GM21529 (cell line): Measurements from ENCODE around the gene FHL1.

Experiments used
- ATAC-seq: cut with Tn5 transposase; IDR thresholded peaks from one replicate; pipeline ENCODE4 v1.9.1; 2021; ENCODE audit not compliant: unreplicated experiment

The FHL1 gene

GRCh38 chrX:136183917-136184316 is 36.6 kb downstream of the FHL1 start:
- ATAC-seq = no peak

- ATAC-seq = no peak
Measured at GRCh38 chrX:136185401-136186022, 38.2 kb downstream of the FHL1 start.

DNA sequence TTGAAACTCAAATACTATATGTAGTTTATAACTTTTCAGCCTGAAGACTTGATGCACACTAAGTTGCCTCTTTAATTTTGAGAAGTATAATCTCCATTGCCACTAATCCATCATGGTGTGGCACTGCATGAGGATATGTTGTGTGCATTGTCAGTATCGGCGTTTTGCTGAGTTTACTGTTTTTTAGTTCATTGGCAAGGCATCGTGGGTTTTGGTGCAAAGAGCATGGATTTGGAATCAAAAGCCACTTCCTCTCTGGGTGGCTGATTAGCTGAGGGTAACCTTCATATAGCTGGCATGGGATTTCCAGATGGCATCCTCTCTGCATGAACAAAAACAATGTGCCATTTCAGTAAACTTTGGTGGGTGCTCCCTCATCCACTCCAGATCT is 38.7 kb downstream of the FHL1 start:
- ATAC-seq = no peak

DNA sequence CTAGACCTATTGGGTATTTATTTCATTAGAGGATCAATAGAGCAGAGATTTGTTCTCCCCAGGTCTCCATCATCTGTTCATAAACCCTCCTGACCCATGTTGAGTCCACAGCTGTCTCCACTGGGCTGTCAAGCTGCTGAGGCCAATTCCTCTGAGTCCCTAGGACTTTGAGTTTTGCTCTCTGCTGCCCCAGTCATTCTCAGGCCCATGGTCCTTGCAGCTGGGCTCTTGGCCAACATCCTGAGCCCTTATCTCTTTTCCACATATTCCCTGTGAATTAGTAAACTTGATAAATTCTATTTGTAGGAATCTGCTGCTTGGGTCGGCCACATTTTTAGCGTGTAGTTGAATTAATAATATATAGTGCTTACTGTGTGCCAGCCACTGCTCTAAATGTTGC is 41.9 kb downstream of the FHL1 start:
- no peak for ATAC-seq

DNA sequence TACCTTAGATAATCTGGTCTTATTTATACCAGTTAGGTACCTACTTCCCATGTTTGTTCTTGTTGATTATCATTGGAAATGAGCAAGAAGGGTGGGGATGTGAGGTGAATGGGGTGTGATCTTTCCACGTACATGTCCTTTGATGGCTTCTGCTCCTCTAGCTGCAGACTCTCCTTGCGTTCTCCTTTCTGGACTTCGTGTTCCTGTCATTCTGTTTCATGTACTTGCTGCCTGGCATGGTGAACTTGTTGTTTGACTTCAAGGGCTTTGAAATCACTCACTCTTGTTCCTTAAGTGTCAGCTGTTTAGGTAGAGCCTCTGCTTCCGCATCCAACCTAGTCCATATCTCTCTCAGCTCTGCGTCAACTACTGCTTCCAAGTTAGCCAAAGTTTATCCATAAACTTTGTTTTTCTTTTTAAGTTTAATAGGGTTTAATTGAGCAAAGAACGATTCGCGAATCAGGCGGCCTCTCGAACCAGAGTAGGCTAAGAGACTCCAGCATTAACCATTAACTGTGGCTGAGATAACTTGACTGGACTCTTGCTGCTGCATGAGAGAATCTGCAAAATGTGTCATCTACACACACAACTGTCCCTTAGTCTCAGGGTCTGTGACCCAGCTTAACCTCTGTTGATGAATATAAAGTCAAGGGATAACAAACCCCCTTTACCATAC is 42.8 kb downstream of the FHL1 start:
- ATAC-seq = no peak

GRCh38 chrX:136191171-136191570 is 43.8 kb downstream of the FHL1 start:
- no peak for ATAC-seq

- no peak for ATAC-seq
Measured at GRCh38 chrX:136192135-136192534, 44.8 kb downstream of the FHL1 start.

DNA sequence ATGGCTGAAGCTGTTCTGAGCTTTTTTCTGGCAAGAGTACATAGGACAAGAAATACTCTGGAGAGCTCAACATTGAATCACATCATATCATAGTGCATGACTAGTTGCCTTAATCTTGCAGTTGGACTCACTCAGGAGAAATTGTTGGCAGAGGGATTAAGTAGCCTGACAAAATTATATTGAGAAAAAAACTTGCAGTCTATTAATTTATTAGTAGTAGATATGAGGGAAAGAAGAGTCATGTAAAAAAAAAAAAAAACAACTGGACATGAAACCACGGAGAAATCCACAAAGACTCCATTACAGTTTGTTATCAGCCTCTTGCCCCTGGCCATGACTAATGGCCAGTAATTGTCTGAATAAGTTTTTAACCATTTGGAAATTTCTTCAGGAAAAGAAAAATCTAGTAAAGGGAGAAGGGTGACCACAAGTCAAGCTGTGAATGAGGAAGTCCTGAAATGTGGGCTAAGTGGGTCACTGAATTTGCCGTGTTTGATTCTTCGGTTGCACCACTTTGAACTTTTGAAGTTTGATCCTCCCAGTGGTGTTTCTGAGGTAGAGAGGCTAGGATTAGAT is 45.6 kb downstream of the FHL1 start:
- no peak for ATAC-seq

DNA sequence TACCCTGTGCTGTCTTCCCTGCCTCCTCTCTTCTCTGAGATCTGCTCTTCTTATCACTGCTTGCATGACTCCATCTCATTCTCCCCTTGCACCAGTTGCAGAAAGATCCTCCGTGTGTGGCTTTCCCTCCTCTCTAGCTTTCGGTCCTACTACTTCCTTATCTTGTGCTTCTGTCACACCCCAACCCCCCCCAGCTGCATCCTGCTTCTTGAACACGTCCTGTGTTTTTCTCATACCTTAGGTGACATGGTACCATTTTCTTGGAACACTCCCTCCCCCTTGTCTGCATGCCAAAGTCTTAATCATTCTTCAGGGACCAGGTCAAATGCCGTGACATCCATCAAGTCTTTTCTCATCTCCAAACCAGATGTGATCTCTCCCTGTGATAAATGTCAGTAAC is 46.4 kb downstream of the FHL1 start:
- ATAC-seq = no peak

GRCh38 chrX:136194536-136194935 is 47.2 kb downstream of the FHL1 start:
- ATAC-seq = no peak

- ATAC-seq = no peak
Measured at GRCh38 chrX:136195247-136195646, 47.9 kb downstream of the FHL1 start.

GRCh38 chrX:136196691-136197155 is 49.4 kb downstream of the FHL1 start:
- ATAC-seq = no peak

DNA sequence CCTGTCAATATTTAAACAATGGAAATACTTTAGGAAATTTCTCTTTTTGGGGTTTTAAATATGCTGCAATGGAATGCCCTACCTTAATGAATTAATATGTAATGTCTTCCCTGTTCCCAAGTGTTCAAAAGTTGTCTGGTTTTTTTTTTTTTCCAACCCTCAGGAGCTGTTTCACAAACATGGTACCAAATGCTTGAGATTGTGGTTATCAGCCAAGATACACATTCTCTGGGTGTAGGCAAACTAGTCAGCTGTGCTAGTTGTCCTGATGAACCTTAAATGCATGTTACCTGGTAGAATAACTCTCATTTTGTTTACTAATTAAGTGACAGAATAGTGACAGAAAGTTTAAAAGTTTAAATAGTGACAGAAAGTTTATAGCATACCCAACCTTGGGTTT is 50.7 kb downstream of the FHL1 start:
- no peak for ATAC-seq

DNA sequence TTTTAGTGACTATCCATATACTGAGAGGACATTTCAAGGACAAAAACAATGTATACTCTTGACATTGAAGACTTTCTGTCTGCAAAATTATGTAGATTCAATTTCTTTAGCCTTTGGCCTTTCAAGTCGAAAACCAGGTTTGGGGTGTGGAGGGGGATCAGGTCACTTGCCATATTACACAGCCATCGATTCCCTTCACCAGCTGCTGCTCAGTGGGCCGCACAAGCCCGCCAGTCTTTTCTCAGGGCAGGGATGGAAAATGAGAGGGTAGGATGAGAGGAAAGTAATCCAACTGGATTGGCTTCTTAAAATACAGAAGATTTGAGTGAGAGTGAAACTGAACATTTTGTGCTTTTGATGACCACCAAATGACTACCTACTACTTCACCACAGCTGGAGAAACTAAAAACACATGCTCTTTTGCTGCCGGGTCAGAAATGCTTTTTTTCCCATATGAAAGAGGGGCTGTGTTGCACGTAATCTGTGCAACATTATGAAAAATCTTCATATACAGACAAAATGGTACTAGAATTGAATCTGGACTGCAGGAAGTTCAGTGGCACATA is 51.4 kb downstream of the FHL1 start:
- ATAC-seq = no peak

GRCh38 chrX:136199365-136199764 is 52.0 kb downstream of the FHL1 start:
- ATAC-seq = no peak

- peak; percentile 70 for ATAC-seq
Measured at GRCh38 chrX:136200466-136200865, 53.1 kb downstream of the FHL1 start.

DNA sequence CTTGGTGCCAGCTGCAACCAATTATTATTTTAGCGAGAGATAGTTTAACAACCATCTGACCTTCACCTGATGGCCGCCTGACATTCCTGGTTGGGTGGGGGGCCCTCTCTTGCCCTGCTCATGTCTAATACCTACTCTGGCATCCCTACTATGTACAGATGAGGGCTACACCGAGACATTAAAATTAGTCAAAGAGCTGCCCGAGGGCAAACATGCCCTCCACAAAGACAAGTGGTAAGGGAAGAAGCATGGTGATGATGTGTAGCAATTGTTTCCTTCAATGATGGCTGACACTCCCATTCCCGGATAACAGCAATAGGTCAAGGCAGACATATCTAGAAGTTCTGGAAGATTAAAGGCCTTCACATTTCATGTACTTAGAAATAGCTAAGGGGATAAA is 54.3 kb downstream of the FHL1 start:
- ATAC-seq = no peak

- no peak for ATAC-seq
Measured at GRCh38 chrX:136202889-136203288, 55.6 kb downstream of the FHL1 start.

- no peak for ATAC-seq
Measured at GRCh38 chrX:136203438-136203837, 56.1 kb downstream of the FHL1 start.

DNA sequence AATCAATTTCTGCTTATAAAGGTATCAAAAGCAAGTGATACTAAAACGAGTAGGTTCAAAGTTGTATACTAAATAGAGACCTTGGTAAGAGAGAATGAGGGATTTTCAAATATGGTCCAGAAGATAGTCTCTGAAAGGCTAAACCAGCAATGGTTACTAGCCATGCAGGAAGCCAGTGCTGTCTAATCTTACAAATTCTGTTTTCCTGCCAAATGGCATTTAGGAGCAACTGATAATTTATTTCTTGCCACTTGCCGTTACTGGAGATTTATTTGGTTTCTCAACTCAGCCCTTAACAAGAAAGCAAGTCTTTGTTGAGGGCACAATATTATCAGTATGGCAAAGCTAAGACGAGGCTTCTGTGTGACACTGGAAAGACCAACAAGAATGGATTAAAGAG is 56.6 kb downstream of the FHL1 start:
- no peak for ATAC-seq

GRCh38 chrX:136204571-136204970 is 57.2 kb downstream of the FHL1 start:
- ATAC-seq = no peak

GRCh38 chrX:136205882-136206380 is 58.6 kb downstream of the FHL1 start:
- ATAC-seq = no peak
